H1 (cell line): ENCODE data around the gene TMEM266. TPM values are rescaled to one million over a fixed set of nuclear protein-coding genes. Genes with fewer than 3 reads are reported as not detected.

ENCODE experiments used
- BACH1 ChIP-seq: IDR thresholded peaks from 2 replicates; pipeline ENCODE4 v1.6.1; 2012; ENCODE audit warnings: low read length, improper control_type of control experiment
- CTBP2 ChIP-seq: IDR thresholded peaks from 2 replicates; pipeline ENCODE4 v1.7.0; 2011; ENCODE audit warnings: borderline replicate concordance, mild to moderate bottlenecking, moderate library complexity, mixed read lengths, low read length; ENCODE audit not compliant: insufficient read depth, insufficient read length
- NANOG ChIP-seq: IDR thresholded peaks from 2 replicates; pipeline ENCODE4 v1.6.1; 2011; ENCODE audit warnings: low read length, low read depth, mild to moderate bottlenecking, inconsistent platforms; ENCODE audit not compliant: insufficient read depth, poor library complexity, severe bottlenecking
- PHF8 ChIP-seq: fragments of 200-600 bp; sonication (generic); conservative IDR thresholded peaks from 2 replicates; pipeline ENCODE4 v1.7.1; 2012; ENCODE audit warnings: low read depth, mild to moderate bottlenecking, inconsistent platforms, low read length, moderate library complexity
- SIN3A ChIP-seq, 2 experiments: IDR thresholded peaks in 1 of 2; conservative IDR thresholded peaks in 1 of 2; 2 replicates each; pipeline ENCODE4 v1.6.1; 2011 to 2012; ENCODE audit warnings: low read length in 2 of 2, improper control_type of control experiment in 1 of 2, low read depth in 1 of 2, mild to moderate bottlenecking in 1 of 2
- ZNF274 ChIP-seq: IDR thresholded peaks from 2 replicates; pipeline ENCODE4 v1.7.0; 2012; ENCODE audit warnings: low read length, borderline replicate concordance; ENCODE audit errors: extremely low read depth
- polyA plus RNA-seq, 7 experiments: library from polyadenylated mRNA; depleted of rRNA in 3 of 7; stranded (reverse) in 5 of 7; unstranded in 2 of 7; fragments of >200 nt in 5 of 7; fragments of 200-250 nt in 2 of 7; gene quantifications; 1 replicate in 5 of 7; 2 replicates in 1 of 7; 4 replicates in 1 of 7; pipeline versions ENCODE4 v1.2.1 to v1.2.3, GENCODE V29; 2011 to 2013; ENCODE audit warnings: missing spikeins in 2 of 7, mixed read lengths in 2 of 7
- total RNA-seq: library from RNA; stranded (reverse); fragmentation: NEBNext Ultra II Directional; extraction: Animal tissue kit (Norgen Biotek cat#: 25700); gene quantifications from 2 replicates; pipeline ENCODE4 v1.2.1, GENCODE V29; 2021
- TF ChIP-seq, protein P1 (sequence below): fragments of 300-600 bp; sonication (generic); IDR thresholded peaks from 2 replicates; pipeline ENCODE4 v1.7.1; 2012; ENCODE audit warnings: low read length, moderate library complexity, mild to moderate bottlenecking, inconsistent platforms; ENCODE audit not compliant: insufficient replicate concordance
- TF ChIP-seq, protein P2 (sequence below): IDR thresholded peaks from 2 replicates; pipeline ENCODE4 v1.6.1; 2011; ENCODE audit warnings: low read depth, mild to moderate bottlenecking, low read length; ENCODE audit not compliant: insufficient read depth

TMEM266 gene
- total and polyA plus RNA-seq, 2 of the 8 experiments (the other 6 are each of a cell fraction or from before 2014, with no cell fraction given) = 2.6 TPM

DNA sequence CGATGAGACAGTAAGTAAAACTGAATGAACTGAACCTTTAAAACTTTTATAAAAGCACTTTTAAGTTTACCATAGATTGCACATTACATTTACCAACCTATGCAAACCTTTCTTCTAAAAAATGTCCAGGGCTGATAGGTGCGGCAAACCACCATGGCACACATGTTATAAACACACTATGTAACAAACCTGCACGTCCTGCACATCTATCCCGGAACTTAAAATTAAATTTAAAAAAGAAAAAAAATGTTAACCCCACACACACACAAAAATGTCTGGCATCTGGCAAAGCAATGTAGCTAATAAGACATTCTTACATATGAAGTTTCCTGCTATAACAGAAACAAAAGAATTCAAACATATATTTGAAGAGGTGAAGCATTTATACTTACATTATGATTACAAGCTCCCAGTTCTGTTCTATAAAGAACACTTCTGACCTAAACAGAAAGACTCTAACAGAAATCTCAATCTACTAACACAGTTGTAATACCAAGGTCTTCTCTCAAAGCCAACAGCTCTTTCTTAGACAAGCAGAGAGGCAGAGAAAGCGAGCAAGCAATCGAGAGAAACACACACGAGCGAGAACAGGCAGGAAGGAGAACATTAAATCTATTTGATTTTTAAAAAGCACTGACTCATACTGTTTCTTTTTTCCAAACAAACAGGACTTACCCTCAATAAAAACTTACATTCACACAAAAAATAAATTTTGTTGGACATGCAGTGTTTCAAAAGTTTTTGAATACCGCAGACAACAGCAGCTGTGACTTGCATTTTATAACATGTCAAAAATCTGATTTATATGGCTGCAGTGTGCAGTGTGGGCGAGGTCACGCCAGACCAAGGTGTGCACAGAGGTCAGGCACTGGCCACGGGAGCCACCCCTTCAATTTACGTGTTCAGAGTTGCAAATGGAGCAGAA lies 47.9 kb upstream of the TMEM266 start, which contains the start of gene NRG4 (continued):
- TF ChIP-seq, protein P1, sequence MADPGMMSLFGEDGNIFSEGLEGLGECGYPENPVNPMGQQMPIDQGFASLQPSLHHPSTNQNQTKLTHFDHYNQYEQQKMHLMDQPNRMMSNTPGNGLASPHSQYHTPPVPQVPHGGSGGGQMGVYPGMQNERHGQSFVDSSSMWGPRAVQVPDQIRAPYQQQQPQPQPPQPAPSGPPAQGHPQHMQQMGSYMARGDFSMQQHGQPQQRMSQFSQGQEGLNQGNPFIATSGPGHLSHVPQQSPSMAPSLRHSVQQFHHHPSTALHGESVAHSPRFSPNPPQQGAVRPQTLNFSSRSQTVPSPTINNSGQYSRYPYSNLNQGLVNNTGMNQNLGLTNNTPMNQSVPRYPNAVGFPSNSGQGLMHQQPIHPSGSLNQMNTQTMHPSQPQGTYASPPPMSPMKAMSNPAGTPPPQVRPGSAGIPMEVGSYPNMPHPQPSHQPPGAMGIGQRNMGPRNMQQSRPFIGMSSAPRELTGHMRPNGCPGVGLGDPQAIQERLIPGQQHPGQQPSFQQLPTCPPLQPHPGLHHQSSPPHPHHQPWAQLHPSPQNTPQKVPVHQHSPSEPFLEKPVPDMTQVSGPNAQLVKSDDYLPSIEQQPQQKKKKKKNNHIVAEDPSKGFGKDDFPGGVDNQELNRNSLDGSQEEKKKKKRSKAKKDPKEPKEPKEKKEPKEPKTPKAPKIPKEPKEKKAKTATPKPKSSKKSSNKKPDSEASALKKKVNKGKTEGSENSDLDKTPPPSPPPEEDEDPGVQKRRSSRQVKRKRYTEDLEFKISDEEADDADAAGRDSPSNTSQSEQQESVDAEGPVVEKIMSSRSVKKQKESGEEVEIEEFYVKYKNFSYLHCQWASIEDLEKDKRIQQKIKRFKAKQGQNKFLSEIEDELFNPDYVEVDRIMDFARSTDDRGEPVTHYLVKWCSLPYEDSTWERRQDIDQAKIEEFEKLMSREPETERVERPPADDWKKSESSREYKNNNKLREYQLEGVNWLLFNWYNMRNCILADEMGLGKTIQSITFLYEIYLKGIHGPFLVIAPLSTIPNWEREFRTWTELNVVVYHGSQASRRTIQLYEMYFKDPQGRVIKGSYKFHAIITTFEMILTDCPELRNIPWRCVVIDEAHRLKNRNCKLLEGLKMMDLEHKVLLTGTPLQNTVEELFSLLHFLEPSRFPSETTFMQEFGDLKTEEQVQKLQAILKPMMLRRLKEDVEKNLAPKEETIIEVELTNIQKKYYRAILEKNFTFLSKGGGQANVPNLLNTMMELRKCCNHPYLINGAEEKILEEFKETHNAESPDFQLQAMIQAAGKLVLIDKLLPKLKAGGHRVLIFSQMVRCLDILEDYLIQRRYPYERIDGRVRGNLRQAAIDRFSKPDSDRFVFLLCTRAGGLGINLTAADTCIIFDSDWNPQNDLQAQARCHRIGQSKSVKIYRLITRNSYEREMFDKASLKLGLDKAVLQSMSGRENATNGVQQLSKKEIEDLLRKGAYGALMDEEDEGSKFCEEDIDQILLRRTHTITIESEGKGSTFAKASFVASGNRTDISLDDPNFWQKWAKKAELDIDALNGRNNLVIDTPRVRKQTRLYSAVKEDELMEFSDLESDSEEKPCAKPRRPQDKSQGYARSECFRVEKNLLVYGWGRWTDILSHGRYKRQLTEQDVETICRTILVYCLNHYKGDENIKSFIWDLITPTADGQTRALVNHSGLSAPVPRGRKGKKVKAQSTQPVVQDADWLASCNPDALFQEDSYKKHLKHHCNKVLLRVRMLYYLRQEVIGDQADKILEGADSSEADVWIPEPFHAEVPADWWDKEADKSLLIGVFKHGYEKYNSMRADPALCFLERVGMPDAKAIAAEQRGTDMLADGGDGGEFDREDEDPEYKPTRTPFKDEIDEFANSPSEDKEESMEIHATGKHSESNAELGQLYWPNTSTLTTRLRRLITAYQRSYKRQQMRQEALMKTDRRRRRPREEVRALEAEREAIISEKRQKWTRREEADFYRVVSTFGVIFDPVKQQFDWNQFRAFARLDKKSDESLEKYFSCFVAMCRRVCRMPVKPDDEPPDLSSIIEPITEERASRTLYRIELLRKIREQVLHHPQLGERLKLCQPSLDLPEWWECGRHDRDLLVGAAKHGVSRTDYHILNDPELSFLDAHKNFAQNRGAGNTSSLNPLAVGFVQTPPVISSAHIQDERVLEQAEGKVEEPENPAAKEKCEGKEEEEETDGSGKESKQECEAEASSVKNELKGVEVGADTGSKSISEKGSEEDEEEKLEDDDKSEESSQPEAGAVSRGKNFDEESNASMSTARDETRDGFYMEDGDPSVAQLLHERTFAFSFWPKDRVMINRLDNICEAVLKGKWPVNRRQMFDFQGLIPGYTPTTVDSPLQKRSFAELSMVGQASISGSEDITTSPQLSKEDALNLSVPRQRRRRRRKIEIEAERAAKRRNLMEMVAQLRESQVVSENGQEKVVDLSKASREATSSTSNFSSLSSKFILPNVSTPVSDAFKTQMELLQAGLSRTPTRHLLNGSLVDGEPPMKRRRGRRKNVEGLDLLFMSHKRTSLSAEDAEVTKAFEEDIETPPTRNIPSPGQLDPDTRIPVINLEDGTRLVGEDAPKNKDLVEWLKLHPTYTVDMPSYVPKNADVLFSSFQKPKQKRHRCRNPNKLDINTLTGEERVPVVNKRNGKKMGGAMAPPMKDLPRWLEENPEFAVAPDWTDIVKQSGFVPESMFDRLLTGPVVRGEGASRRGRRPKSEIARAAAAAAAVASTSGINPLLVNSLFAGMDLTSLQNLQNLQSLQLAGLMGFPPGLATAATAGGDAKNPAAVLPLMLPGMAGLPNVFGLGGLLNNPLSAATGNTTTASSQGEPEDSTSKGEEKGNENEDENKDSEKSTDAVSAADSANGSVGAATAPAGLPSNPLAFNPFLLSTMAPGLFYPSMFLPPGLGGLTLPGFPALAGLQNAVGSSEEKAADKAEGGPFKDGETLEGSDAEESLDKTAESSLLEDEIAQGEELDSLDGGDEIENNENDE = no peak
- no peak for TF ChIP-seq NANOG
- no peak for TF ChIP-seq CTBP2
- TF ChIP-seq, protein P2, sequence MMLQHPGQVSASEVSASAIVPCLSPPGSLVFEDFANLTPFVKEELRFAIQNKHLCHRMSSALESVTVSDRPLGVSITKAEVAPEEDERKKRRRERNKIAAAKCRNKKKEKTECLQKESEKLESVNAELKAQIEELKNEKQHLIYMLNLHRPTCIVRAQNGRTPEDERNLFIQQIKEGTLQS = no peak
- no peak for TF ChIP-seq SIN3A (conservative IDR thresholded peaks at IDR 0.05 in 1 of 2, IDR thresholded peaks at IDR 0.05 in 1 of 2; ENCODE audit: low read depth in 1 of 2, low read length in 2 of 2)
- no peak for TF ChIP-seq BACH1
- TF ChIP-seq ZNF274 = no peak
- TF ChIP-seq PHF8 = no peak
